Tibial nerve (tissue), 4 donors: ENCODE measurements around the gene SSPN. TPM values are rescaled to one million over a fixed set of nuclear protein-coding genes. Genes with fewer than 3 reads are reported as not detected.

Source experiments
- DNase-seq, 2 donors: peaks; one replicate each; pipeline ENCODE4 v3.0.0-alpha.2; 2019; ENCODE audit warnings: low spot score in 2 of 2
- H3K27ac ChIP-seq, 4 donors: fragments of 200-600 bp; sonication (generic) in 3 of 4; one replicate each; pipeline ENCODE4 v1.5.1; 2017 to 2019; ENCODE audit warnings: mild to moderate bottlenecking in 1 of 4
- H3K27me3 ChIP-seq, 2 donors: fragments of 200-600 bp; sonication (generic) in 1 of 2; one replicate each; pipeline versions ENCODE4 v1.5.1 to v1.6.0; 2017 to 2019
- H3K36me3 ChIP-seq, 3 donors: fragments of 200-600 bp; sonication (generic); one replicate each; pipeline ENCODE4 v1.5.1; 2018 to 2019
- H3K4me1 ChIP-seq, 4 donors: fragments of 200-600 bp; sonication (generic) in 3 of 4; one replicate each; pipeline ENCODE4 v1.5.1; 2017 to 2019
- H3K4me3 ChIP-seq, 4 donors: fragments of 200-600 bp; sonication (generic) in 3 of 4; one replicate each; pipeline ENCODE4 v1.5.1; 2017 to 2019; ENCODE audit warnings: mild to moderate bottlenecking in 1 of 4, moderate library complexity in 1 of 4
- H3K9me3 ChIP-seq, 4 donors: fragments of 200-600 bp; sonication (generic) in 3 of 4; one replicate each; pipeline ENCODE4 v1.5.1; 2017 to 2019
- CTCF ChIP-seq, 5 experiments: fragments of 200-600 bp in 3 of 5; fragments of 450-650 bp in 2 of 5; sonication (generic) in 3 of 5; IDR thresholded peaks; one replicate each; pipeline ENCODE4 v1.5.1; 2016 to 2019; ENCODE audit warnings: antibody characterized with exemption in 5 of 5, mild to moderate bottlenecking in 3 of 5, moderate library complexity in 2 of 5
- EP300 ChIP-seq, 2 donors: sonication (generic); formaldehyde crosslinking; IDR thresholded peaks; one replicate each; pipeline ENCODE4 v1.6.1; 2017; ENCODE audit warnings: antibody characterized with exemption in 2 of 2, mild to moderate bottlenecking in 1 of 2
- POLR2A ChIP-seq, 2 donors: fragments of 450-650 bp; IDR thresholded peaks; one replicate each; pipeline ENCODE4 v1.6.1; 2017; ENCODE audit warnings: antibody characterized with exemption in 2 of 2, mild to moderate bottlenecking in 2 of 2, moderate library complexity in 2 of 2
- WGBS, 2 donors: methylation state at CpG; one replicate each; pipeline ENCODE4 v1.1.5; 2018; 5-methylcytosine and 5-hydroxymethylcytosine counted together
- total RNA-seq, 4 donors: library from RNA; depleted of rRNA; stranded (reverse); fragments of >200 nt; gene quantifications; one replicate each; pipeline ENCODE4 v1.1.0, GENCODE V29; 2016

Gene SSPN
- total RNA-seq, 4 donors from 2014 or later = 19.2 to 54.4 (median 45.2) TPM

DNA sequence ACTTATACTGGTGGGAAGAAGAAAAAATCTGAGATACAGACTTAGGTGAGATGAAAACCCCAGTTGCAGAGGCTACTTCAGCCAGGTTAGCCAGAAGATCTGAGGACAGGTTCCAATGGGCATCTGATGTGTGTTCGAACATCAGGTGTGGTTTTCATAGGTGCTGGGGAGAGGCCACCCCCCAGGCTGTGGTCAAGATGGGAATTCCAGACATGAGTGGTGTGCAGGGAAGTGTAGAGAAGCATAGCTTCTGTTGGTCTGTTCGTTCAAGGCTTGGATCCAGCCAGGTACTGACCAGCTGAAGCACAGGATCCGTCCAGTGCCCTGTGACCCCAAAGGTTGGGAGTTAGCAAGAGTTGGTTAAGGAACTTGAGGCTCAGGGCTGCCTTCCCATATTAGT, 85.5 kb downstream of the SSPN start:
- no peak overlapping the region for H3K4me3 ChIP-seq
- DNase-seq = no peak
- H3K9me3 ChIP-seq = no peaks in the 10 kb centered on the region
- 88 to 90% methylated on average over 3 of the region's 3 CpGs for WGBS, 2 donors
- H3K4me1 ChIP-seq = no peaks in the 10 kb centered on the region
- TF ChIP-seq EP300 (IDR thresholded peaks at IDR 0.05) (no peak), CTCF (IDR thresholded peaks at IDR 0.05) (no peak), POLR2A (IDR thresholded peaks at IDR 0.05) (no peak)
- H3K27me3 ChIP-seq = no peaks in the 10 kb centered on the region
- no peak overlapping the region for H3K27ac ChIP-seq
- H3K36me3 ChIP-seq = no peaks in the 10 kb centered on the region

- H3K4me3 ChIP-seq = no peak overlapping the region
- TF ChIP-seq CTCF (IDR thresholded peaks at IDR 0.05) = no peak
- no peak for TF ChIP-seq POLR2A (IDR thresholded peaks at IDR 0.05)
- TF ChIP-seq EP300 (IDR thresholded peaks at IDR 0.05) = no peak
- H3K27ac ChIP-seq = no peak overlapping the region
- no peak for DNase-seq
- no peaks in the 10 kb centered on the region for H3K9me3 ChIP-seq
- no peaks in the 10 kb centered on the region for H3K4me1 ChIP-seq
- WGBS, 2 donors = 76 to 89% methylated on average over 4 of the region's 4 CpGs
- H3K27me3 ChIP-seq = no peaks in the 10 kb centered on the region
- H3K36me3 ChIP-seq = no peaks in the 10 kb centered on the region
Measured at GRCh38 chr12:26281320-26281719, 85.9 kb downstream of the SSPN start.

- TF ChIP-seq EP300 (IDR thresholded peaks at IDR 0.05) = no peak
- TF ChIP-seq CTCF (IDR thresholded peaks at IDR 0.05) = no peak
- no peak for TF ChIP-seq POLR2A (IDR thresholded peaks at IDR 0.05)
- Histone ChIP-seq H3K27me3 (no peaks in the 10 kb centered on the region), H3K4me3 (no peak overlapping the region), H3K9me3 (no peaks in the 10 kb centered on the region), H3K4me1 (no peaks in the 10 kb centered on the region), H3K27ac (no peak overlapping the region), H3K36me3 (no peaks in the 10 kb centered on the region)
- no peak for DNase-seq
- WGBS, 2 donors = 84 to 92% methylated on average over 4 of the region's 4 CpGs
Measured at GRCh38 chr12:26282339-26282940, 87.1 kb downstream of the SSPN start.

- no peaks in the 10 kb centered on the region for H3K36me3 ChIP-seq
- no peak overlapping the region for H3K27ac ChIP-seq
- peaks cover 0 to 5% (median 0%) of the 10 kb centered on the region in 4 donors for H3K4me1 ChIP-seq
- TF ChIP-seq CTCF (IDR thresholded peaks at IDR 0.05) (no peak), POLR2A (IDR thresholded peaks at IDR 0.05) (no peak), EP300 (IDR thresholded peaks at IDR 0.05) (no peak)
- 65 to 71% methylated on average over 1 of the region's 1 CpG for WGBS, 2 donors
- H3K9me3 ChIP-seq = no peaks in the 10 kb centered on the region
- H3K4me3 ChIP-seq = no peak overlapping the region
- no peaks in the 10 kb centered on the region for H3K27me3 ChIP-seq
- no peak for DNase-seq
Measured at GRCh38 chr12:26283046-26283445, 87.7 kb downstream of the SSPN start.

DNA sequence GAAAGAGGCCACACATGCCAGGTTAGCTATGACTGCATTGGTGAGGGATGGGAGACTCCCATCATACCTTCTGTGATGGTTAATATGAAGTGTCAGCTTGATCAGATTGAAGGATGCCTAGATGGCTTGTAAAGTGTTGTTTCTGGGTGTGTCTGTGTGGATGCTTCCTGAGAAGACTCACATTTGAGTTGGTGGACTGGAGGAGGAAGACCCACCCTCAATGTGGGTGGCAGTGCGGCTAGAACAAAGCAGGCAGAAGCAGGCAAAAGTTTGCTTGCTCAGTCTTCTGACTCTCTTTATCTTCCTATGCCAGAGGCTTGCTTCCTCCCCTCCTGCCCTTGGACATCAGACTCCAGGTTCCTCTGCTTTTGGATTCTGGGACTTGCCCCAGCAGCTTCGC, 88.2 kb downstream of the SSPN start:
- Histone ChIP-seq H3K27ac (no peak overlapping the region), H3K4me3 (no peak overlapping the region), H3K27me3 (no peaks in the 10 kb centered on the region), H3K4me1 (peaks cover 0 to 7% (median 0%) of the 10 kb centered on the region in 4 donors), H3K9me3 (no peaks in the 10 kb centered on the region), H3K36me3 (no peaks in the 10 kb centered on the region)
- 78 to 95% methylated on average over 2 of the region's 2 CpGs for WGBS, 2 donors
- DNase-seq = no peak
- TF ChIP-seq POLR2A (IDR thresholded peaks at IDR 0.05) = no peak
- TF ChIP-seq CTCF (IDR thresholded peaks at IDR 0.05) = no peak
- no peak for TF ChIP-seq EP300 (IDR thresholded peaks at IDR 0.05)
